ENCODE measurements around the gene BCOR. TPM values are rescaled to one million over a fixed set of nuclear protein-coding genes. Genes with fewer than 3 reads are reported as not detected.

BCOR gene
- total RNA-seq, 4 donors from 2014 or later: 19.8 to 32.2 (median 26.0) TPM

GRCh38 chrX:40122487-40122886 lies 24.7 kb upstream of the BCOR start:
- TF ChIP-seq POLR2A (IDR thresholded peaks at IDR 0.05) (no peak), CTCF (IDR thresholded peaks at IDR 0.05) (no peak)
- Histone ChIP-seq H3K4me1 (no peaks in the 10 kb centered on the region), H3K36me3 (no peaks in the 10 kb centered on the region), H3K27me3 (no peaks in the 10 kb centered on the region), H3K4me3 (no peak overlapping the region), H3K27ac (no peak overlapping the region), H3K9me3 (no peaks in the 10 kb centered on the region)
- no peak for DNase-seq

GRCh38 chrX:40121618-40122017 lies 23.9 kb upstream of the BCOR start:
- Histone ChIP-seq H3K27me3 (no peaks in the 10 kb centered on the region), H3K4me1 (no peaks in the 10 kb centered on the region), H3K4me3 (no peak overlapping the region), H3K9me3 (no peaks in the 10 kb centered on the region), H3K27ac (no peak overlapping the region), H3K36me3 (no peaks in the 10 kb centered on the region)
- DNase-seq: no peak
- TF ChIP-seq CTCF (IDR thresholded peaks at IDR 0.05) (no peak), POLR2A (IDR thresholded peaks at IDR 0.05) (no peak)

- Histone ChIP-seq H3K36me3 (no peaks in the 10 kb centered on the region), H3K4me1 (no peaks in the 10 kb centered on the region), H3K9me3 (no peaks in the 10 kb centered on the region), H3K27ac (no peak overlapping the region), H3K4me3 (no peak overlapping the region), H3K27me3 (no peaks in the 10 kb centered on the region)
- no peak for DNase-seq
- TF ChIP-seq POLR2A (IDR thresholded peaks at IDR 0.05) (no peak), CTCF (IDR thresholded peaks at IDR 0.05) (no peak)
Measured at GRCh38 chrX:40120838-40121580, 23.3 kb upstream of the BCOR start.

GRCh38 chrX:40117715-40118285 lies 20.0 kb upstream of the BCOR start:
- no peaks in the 10 kb centered on the region for H3K4me1 ChIP-seq
- H3K27me3 ChIP-seq: no peaks in the 10 kb centered on the region
- H3K4me3 ChIP-seq: no peak overlapping the region
- H3K36me3 ChIP-seq: no peaks in the 10 kb centered on the region
- TF ChIP-seq POLR2A (IDR thresholded peaks at IDR 0.05): no peak
- TF ChIP-seq CTCF (IDR thresholded peaks at IDR 0.05): no peak
- no peak for DNase-seq
- no peak overlapping the region for H3K27ac ChIP-seq
- no peaks in the 10 kb centered on the region for H3K9me3 ChIP-seq

GRCh38 chrX:40116925-40117324 lies 19.2 kb upstream of the BCOR start:
- H3K9me3 ChIP-seq: no peaks in the 10 kb centered on the region
- no peaks in the 10 kb centered on the region for H3K36me3 ChIP-seq
- no peak overlapping the region for H3K27ac ChIP-seq
- H3K27me3 ChIP-seq: no peaks in the 10 kb centered on the region
- H3K4me3 ChIP-seq: no peak overlapping the region
- DNase-seq: no peak
- no peaks in the 10 kb centered on the region for H3K4me1 ChIP-seq
- no peak for TF ChIP-seq CTCF (IDR thresholded peaks at IDR 0.05)
- TF ChIP-seq POLR2A (IDR thresholded peaks at IDR 0.05): no peak
